ENCODE measurements around the gene RSRC1.

DNA sequence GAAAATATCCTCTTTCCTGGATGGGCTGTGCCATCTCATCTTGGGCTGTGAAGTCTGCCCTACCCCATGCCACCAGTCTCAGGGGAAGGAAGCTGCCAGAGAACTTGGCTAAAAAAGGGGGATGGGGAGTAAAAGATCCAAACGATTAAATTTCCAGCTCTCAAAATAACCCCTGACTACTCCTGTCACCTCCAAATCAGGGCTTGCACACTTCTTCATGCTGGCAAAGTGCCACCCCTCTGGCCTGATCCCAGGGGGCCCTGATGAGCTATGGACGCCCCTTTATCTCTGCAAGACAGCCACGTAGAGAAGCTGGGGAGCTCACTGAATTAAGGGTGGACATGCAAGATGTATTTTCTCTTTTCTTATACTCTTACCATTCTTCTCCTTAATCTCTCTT is 459.9 kb downstream of the RSRC1 start:
- TF ChIP-seq CTCF (IDR thresholded peaks at IDR 0.05) (no peak), SIN3A (IDR thresholded peaks at IDR 0.05; ENCODE audit: borderline replicate concordance, insufficient read depth, low read depth, low read length) (no peak)
